ENCODE measurements around the gene MRPS14.

Gene MRPS14

DNA sequence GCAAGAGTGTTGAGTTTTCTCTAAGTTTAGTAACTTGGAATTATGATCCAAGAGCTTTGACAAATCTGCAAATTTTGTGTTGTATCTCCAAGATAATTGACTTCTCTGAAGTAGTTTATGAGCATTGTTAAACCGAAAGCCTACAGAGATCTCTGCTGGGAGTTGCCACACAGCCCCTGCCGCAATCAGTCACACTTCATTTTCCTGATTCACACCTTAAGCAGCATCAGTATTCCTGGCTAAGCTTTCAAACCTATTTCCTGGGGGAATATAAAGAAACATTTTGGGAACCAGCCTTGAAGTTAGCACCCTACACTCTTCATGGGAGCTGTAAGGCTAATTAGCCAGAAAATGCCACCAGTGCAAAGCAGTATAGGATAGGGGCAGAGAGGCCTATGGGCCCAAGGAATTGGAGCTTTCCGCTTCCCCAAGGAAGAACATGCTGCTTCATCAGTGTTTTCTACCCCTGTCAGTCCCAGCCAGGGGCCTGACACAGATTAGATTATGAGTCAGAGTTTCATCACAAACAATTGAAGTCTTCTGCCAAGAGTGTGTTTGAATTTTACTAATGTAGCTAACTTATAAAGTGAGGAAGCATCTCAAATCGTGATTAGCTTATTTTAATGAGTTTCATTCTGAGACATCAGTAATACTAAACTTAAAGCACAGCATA lies 46.7 kb downstream of the MRPS14 start:
- no peak for FAIRE-seq

GRCh38 chr1:174975764-174976163 lies 47.5 kb downstream of the MRPS14 start:
- no peak for FAIRE-seq
- no peak for DNase-seq (ENCODE audit: insufficient read length)
- TF ChIP-seq POLR2AphosphoS5 (IDR thresholded peaks at IDR 0.05; ENCODE audit: low read depth, low read length) = no peak
- TF ChIP-seq TAF1 (IDR thresholded peaks at IDR 0.05; ENCODE audit: borderline replicate concordance, low read depth, low read length) = no peak
- no peak for TF ChIP-seq POLR2A (IDR thresholded peaks at IDR 0.05; ENCODE audit: low read depth, low read length)

More for the DNA sequence above, 46.7 kb downstream of the MRPS14 start:
- no peak for TF ChIP-seq POLR2A (IDR thresholded peaks at IDR 0.05; ENCODE audit: low read depth, low read length)
- no peak for TF ChIP-seq TAF1 (IDR thresholded peaks at IDR 0.05; ENCODE audit: borderline replicate concordance, low read depth, low read length)
- no peak for TF ChIP-seq POLR2AphosphoS5 (IDR thresholded peaks at IDR 0.05; ENCODE audit: low read depth, low read length)
- no peak for DNase-seq (ENCODE audit: insufficient read length)

- FAIRE-seq = no peak
- no peak for TF ChIP-seq TAF1 (IDR thresholded peaks at IDR 0.05; ENCODE audit: borderline replicate concordance, low read depth, low read length)
- no peak for TF ChIP-seq POLR2A (IDR thresholded peaks at IDR 0.05; ENCODE audit: low read depth, low read length)
- no peak for TF ChIP-seq POLR2AphosphoS5 (IDR thresholded peaks at IDR 0.05; ENCODE audit: low read depth, low read length)
- DNase-seq (ENCODE audit: insufficient read length) = no peak
Observed at GRCh38 chr1:174974711-174975119, 48.5 kb downstream of the MRPS14 start.

DNA sequence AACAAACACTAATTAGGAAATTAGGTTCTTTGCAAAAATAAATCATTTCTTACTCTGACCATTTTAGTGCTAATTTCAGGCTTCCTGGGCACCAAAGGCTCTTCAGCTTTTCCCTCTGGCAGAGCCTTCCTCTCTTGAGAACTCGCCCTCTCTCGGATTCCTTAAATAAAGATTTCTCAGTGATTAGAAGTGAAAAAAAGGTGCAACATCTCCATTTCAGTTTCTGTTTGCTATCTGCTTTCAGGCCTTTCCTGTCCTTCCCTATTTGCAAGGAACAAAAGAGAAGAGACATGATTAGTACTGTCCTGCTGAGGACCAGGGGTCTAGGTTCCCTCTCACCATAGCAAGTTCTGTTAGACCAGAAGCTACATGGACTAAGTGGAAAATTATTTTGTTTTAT lies 51.3 kb downstream of the MRPS14 start:
- FAIRE-seq = no peak
- TF ChIP-seq POLR2A (IDR thresholded peaks at IDR 0.05; ENCODE audit: low read depth, low read length) (no peak), TAF1 (IDR thresholded peaks at IDR 0.05; ENCODE audit: borderline replicate concordance, low read depth, low read length) (no peak), POLR2AphosphoS5 (IDR thresholded peaks at IDR 0.05; ENCODE audit: low read depth, low read length) (no peak)
- no peak for DNase-seq (ENCODE audit: insufficient read length)

- DNase-seq (ENCODE audit: insufficient read length) = no peak
- TF ChIP-seq POLR2AphosphoS5 (IDR thresholded peaks at IDR 0.05; ENCODE audit: low read depth, low read length) (no peak), TAF1 (IDR thresholded peaks at IDR 0.05; ENCODE audit: borderline replicate concordance, low read depth, low read length) (no peak), POLR2A (IDR thresholded peaks at IDR 0.05; ENCODE audit: low read depth, low read length) (no peak)
- FAIRE-seq = no peak
Observed at GRCh38 chr1:174971466-174971865, 51.8 kb downstream of the MRPS14 start.

DNA sequence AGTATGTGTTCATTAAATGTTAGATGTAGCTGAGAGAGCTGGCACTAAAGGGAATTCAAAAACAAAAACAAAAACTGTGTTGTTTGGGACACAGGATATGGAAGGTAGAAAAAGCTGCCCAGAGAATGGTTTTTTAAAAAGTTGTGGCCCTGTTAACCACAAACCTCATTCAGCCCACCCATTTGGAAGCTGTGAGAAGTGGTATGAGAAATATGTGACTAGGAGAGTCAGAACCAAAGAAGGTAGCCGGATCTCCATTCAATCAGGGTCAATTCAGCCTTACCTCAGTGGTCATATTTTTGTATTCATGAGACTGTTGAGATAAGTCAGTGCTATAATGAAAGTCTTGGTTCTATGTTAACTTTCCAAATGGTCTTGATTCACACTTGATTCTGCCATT lies 53.2 kb downstream of the MRPS14 start:
- DNase-seq (ENCODE audit: insufficient read length) = no peak
- no peak for TF ChIP-seq POLR2A (IDR thresholded peaks at IDR 0.05; ENCODE audit: low read depth, low read length)
- no peak for TF ChIP-seq TAF1 (IDR thresholded peaks at IDR 0.05; ENCODE audit: borderline replicate concordance, low read depth, low read length)
- TF ChIP-seq POLR2AphosphoS5 (IDR thresholded peaks at IDR 0.05; ENCODE audit: low read depth, low read length) = no peak
- FAIRE-seq = no peak

DNA sequence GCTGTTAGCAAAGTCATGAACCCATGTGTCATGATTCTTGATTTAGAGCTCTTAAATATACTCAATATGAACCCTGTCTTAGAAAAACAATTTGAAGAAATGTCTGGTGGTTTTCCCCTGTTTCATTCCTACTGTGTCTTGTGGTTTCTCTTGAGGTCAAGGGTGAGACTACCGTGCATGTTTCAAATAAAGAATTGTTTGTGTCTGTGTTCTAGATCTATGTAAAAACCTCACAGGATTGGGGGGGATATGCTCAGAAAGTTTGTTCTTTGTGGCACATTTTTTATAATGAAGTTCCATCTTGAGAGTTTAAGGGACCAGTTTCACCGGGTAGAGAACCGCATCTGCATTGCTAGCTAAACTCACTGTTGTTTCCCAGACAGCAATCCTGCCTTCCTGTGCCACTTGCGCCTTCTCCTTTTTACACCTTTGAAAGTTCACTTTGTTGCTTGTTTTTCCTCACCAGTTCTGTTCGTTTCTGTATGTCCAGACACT lies 54.4 kb downstream of the MRPS14 start:
- no peak for TF ChIP-seq POLR2A (IDR thresholded peaks at IDR 0.05; ENCODE audit: low read depth, low read length)
- TF ChIP-seq TAF1 (IDR thresholded peaks at IDR 0.05; ENCODE audit: borderline replicate concordance, low read depth, low read length) = no peak
- TF ChIP-seq POLR2AphosphoS5 (IDR thresholded peaks at IDR 0.05; ENCODE audit: low read depth, low read length) = no peak
- DNase-seq (ENCODE audit: insufficient read length) (no peak), FAIRE-seq (peak; percentile 73)

DNA sequence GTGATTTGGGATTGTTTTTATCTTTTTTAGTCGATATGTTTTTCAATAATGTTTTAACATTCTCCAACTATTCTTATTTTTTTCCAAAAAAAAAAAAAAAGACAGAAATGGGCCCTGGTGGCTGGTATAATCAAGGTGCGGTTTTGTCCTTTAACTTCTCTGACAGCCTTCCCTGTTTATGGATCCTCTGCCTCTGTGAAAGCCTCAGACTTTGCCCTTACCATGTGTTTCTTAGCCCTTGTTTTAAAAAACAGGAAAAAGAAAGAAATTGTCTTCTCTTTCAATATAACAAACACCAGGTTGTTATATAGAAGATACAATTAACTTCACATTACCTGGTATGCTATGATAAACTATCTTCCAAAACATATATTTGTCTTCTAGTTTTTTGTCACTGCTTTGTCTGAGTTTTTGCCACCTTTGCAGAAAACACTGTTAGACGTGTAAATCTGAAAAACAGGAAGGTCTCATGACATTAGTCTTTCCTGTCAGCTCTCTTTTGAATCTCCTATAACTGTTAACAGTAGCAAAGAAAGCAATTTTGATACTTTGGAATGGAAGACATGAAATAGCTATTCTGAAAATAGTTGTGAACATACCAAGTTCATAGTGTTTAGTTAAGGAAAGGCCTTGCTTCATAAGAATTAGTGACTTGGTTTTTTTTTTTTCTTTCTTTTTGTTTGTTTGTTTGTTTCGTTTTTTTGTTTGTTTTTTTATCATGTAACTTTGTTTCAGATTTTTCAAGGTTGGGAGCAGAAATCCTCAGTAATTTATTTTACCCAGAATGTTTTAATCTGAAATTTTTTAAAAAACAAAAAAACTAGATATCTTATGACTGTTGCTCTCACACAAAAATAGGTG lies 55.1 kb downstream of the MRPS14 start:
- DNase-seq (ENCODE audit: insufficient read length) (no peak), FAIRE-seq (peak; percentile 42)
- TF ChIP-seq TAF1 (IDR thresholded peaks at IDR 0.05; ENCODE audit: borderline replicate concordance, low read depth, low read length) (no peak), POLR2A (IDR thresholded peaks at IDR 0.05; ENCODE audit: low read depth, low read length) (no peak), POLR2AphosphoS5 (IDR thresholded peaks at IDR 0.05; ENCODE audit: low read depth, low read length) (no peak)

DNA sequence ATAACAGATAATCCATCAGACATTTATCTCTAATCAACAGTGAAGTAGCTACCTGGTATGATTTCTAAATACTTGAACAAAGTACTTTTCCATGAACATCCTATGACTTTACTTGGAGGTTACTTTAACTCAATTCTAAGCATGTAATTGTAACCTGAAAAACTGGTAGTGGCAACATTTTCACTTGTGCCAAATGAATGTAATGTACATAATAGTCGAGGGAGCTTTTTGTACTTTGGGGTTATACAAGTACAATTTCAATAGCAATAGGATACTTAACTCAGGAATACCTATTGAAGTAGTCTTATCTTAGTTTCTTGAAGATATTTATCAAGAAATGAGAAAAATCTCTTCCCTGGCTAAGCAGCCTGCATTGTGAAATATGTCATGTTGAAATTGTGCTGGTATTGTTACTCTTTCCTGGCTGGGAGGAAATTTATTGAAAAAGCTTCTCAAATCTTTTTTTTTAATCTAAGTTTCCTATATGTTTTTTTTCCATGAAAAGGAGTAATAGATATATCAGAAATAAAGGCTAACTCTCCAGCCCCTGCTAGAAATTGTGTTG lies 57.1 kb downstream of the MRPS14 start:
- FAIRE-seq = no peak
- TF ChIP-seq POLR2A (IDR thresholded peaks at IDR 0.05; ENCODE audit: low read depth, low read length) (no peak), TAF1 (IDR thresholded peaks at IDR 0.05; ENCODE audit: borderline replicate concordance, low read depth, low read length) (no peak), POLR2AphosphoS5 (IDR thresholded peaks at IDR 0.05; ENCODE audit: low read depth, low read length) (no peak)

GRCh38 chr1:174965362-174966007 lies 57.7 kb downstream of the MRPS14 start:
- FAIRE-seq = no peak
- no peak for DNase-seq (ENCODE audit: insufficient read length)
- TF ChIP-seq POLR2AphosphoS5 (IDR thresholded peaks at IDR 0.05; ENCODE audit: low read depth, low read length) (no peak), POLR2A (IDR thresholded peaks at IDR 0.05; ENCODE audit: low read depth, low read length) (no peak), TAF1 (IDR thresholded peaks at IDR 0.05; ENCODE audit: borderline replicate concordance, low read depth, low read length) (no peak)

More for the DNA sequence above, 57.1 kb downstream of the MRPS14 start:
- DNase-seq (ENCODE audit: insufficient read length) = no peak

DNA sequence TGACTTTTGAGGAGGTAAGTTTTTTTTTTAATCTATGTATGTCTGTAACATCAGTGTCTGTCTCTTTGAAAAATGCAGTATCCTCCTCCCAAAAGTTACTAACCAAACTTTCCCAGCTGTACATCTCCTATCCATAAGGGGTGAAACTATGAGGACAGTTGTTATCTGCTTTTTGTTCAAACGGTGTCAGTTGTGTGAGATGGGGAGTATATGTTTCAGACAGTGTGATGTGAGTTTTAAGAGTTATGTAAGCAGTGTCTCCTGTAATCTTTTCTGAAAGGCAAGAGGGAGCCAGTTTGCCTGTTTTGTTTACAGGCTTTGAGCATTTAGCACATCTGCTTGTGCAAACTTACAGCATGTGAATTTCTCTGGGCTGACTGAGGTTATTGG lies 58.3 kb downstream of the MRPS14 start:
- TF ChIP-seq TAF1 (IDR thresholded peaks at IDR 0.05; ENCODE audit: borderline replicate concordance, low read depth, low read length) = no peak
- TF ChIP-seq POLR2A (IDR thresholded peaks at IDR 0.05; ENCODE audit: low read depth, low read length) = no peak
- TF ChIP-seq POLR2AphosphoS5 (IDR thresholded peaks at IDR 0.05; ENCODE audit: low read depth, low read length) = no peak
- DNase-seq (ENCODE audit: insufficient read length) = no peak

More for the DNA sequence above, 58.3 kb downstream of the MRPS14 start:
- FAIRE-seq = no peak

Measured in GM12892 (cell line).